HEK293 (cell line): ENCODE data around the gene WDR86.

Experiments used
- CTCF ChIA-PET: fragments of 350-600 bp; formaldehyde crosslinking; extraction: SDS; loops from one replicate; lab custom pipeline; 2021; ENCODE audit warnings: antibody characterized with exemption; lab: Yijun Ruan, JAX
- POLR2A ChIA-PET: fragments of 300-600 bp; formaldehyde crosslinking; extraction: SDS; loops from one replicate; lab custom pipeline; 2020; ENCODE audit warnings: antibody characterized with exemption, inconsistent platforms; lab: Yijun Ruan, JAX
- H3K27ac ChIP-seq: fragments of 200-500 bp; sonication (Bioruptor generic); 2 replicates; pipeline ENCODE4 v1.5.1; 2014; ENCODE audit warnings: low read depth, low read length, control low read depth, inconsistent platforms; ENCODE audit errors: extremely low read depth
- H3K36me3 ChIP-seq, 2 experiments: fragments of 200-500 bp in 1 of 2; sonication (Bioruptor generic) in 1 of 2; 1 replicate in 1 of 2; 2 replicates in 1 of 2; pipeline ENCODE4 v1.5.1; 2014 to 2017; ENCODE audit warnings: inconsistent platforms in 2 of 2, low read length in 2 of 2; ENCODE audit not compliant: control insufficient read depth in 2 of 2, insufficient read depth in 1 of 2
- H3K4me1 ChIP-seq: fragments of 200-500 bp; sonication (Bioruptor generic); 2 replicates; pipeline ENCODE4 v1.5.1; 2014; ENCODE audit warnings: mild to moderate bottlenecking, low read length, inconsistent platforms; ENCODE audit not compliant: control insufficient read depth, insufficient read depth
- H3K4me3 ChIP-seq: 2 replicates; pipeline ENCODE4 v1.5.1; 2011; ENCODE audit warnings: low read depth, mild to moderate bottlenecking, control low read depth, low read length, moderate library complexity
- H3K9me3 ChIP-seq: fragments of 200-500 bp; sonication (Bioruptor generic); 2 replicates; pipeline ENCODE4 v1.5.1; 2014; ENCODE audit warnings: low read depth, low read length, inconsistent platforms; ENCODE audit not compliant: control insufficient read depth, insufficient read depth
- BCL11B ChIP-seq: fragments of 450-650 bp; formaldehyde crosslinking; IDR thresholded peaks from 2 replicates; pipeline ENCODE4 v1.5.1; 2016; ENCODE audit warnings: low read depth, missing biosample characterization, missing genetic modification characterization
- CTCF ChIP-seq: fragments of 450-650 bp; formaldehyde crosslinking; IDR thresholded peaks from 2 replicates; pipeline ENCODE4 v1.5.1; 2016; ENCODE audit warnings: missing biosample characterization, missing genetic modification characterization
- EGR2 ChIP-seq: fragments of 450-650 bp; formaldehyde crosslinking; IDR thresholded peaks from 2 replicates; pipeline ENCODE4 v1.5.1; 2016; ENCODE audit warnings: low read depth, missing biosample characterization, missing genetic modification characterization
- GLI4 ChIP-seq: fragments of 450-650 bp; formaldehyde crosslinking; IDR thresholded peaks from 2 replicates; pipeline ENCODE4 v1.5.1; 2016; ENCODE audit warnings: missing biosample characterization, missing genetic modification characterization
- HOXA7 ChIP-seq: sonication (generic); formaldehyde crosslinking; IDR thresholded peaks from 2 replicates; pipeline ENCODE4 v1.8.1; 2022; ENCODE audit warnings: missing genetic modification reagents, borderline replicate concordance
- KLF9 ChIP-seq: fragments of 450-650 bp; formaldehyde crosslinking; IDR thresholded peaks from 2 replicates; pipeline ENCODE4 v1.5.1; 2016; ENCODE audit warnings: missing biosample characterization, missing genetic modification characterization, low read depth
- SP7 ChIP-seq: fragments of 450-650 bp; formaldehyde crosslinking; IDR thresholded peaks from 2 replicates; pipeline ENCODE4 v1.5.1; 2016; ENCODE audit warnings: missing biosample characterization, missing genetic modification characterization
- YY2 ChIP-seq: fragments of 450-650 bp; formaldehyde crosslinking; IDR thresholded peaks from 2 replicates; pipeline ENCODE4 v1.5.1; 2016; ENCODE audit warnings: missing biosample characterization, missing genetic modification characterization
- ZBTB48 ChIP-seq: fragments of 450-650 bp; formaldehyde crosslinking; IDR thresholded peaks from 2 replicates; pipeline ENCODE4 v1.5.1; 2016; ENCODE audit warnings: missing biosample characterization, missing genetic modification characterization
- ZBTB6 ChIP-seq: fragments of 450-650 bp; formaldehyde crosslinking; IDR thresholded peaks from 2 replicates; pipeline ENCODE4 v1.5.1; 2017; ENCODE audit warnings: missing biosample characterization, missing genetic modification characterization
- ZBTB7A ChIP-seq: fragments of 450-650 bp; formaldehyde crosslinking; IDR thresholded peaks from 2 replicates; pipeline ENCODE4 v1.5.1; 2016; ENCODE audit warnings: low read depth, missing biosample characterization, missing genetic modification characterization
- ZFP37 ChIP-seq: fragments of 450-650 bp; formaldehyde crosslinking; IDR thresholded peaks from 2 replicates; pipeline ENCODE4 v1.5.1; 2016; ENCODE audit warnings: missing biosample characterization, missing genetic modification characterization
- ZNF10 ChIP-seq: fragments of 450-650 bp; formaldehyde crosslinking; IDR thresholded peaks from 2 replicates; pipeline ENCODE4 v1.5.1; 2017; ENCODE audit warnings: missing biosample characterization, missing genetic modification characterization
- ZNF132 ChIP-seq: fragments of 450-650 bp; formaldehyde crosslinking; IDR thresholded peaks from 2 replicates; pipeline ENCODE4 v1.5.1; 2017; ENCODE audit warnings: missing biosample characterization, missing genetic modification characterization, borderline replicate concordance
- ZNF19 ChIP-seq: fragments of 450-650 bp; formaldehyde crosslinking; IDR thresholded peaks from 2 replicates; pipeline ENCODE4; 2016; ENCODE audit warnings: missing biosample characterization, missing genetic modification characterization, low read depth
- ZNF302 ChIP-seq: fragments of 450-650 bp; formaldehyde crosslinking; IDR thresholded peaks from 2 replicates; pipeline ENCODE4 v1.5.1; 2016; ENCODE audit warnings: missing biosample characterization, missing genetic modification characterization, low read depth
- ZNF350 ChIP-seq: fragments of 450-650 bp; formaldehyde crosslinking; IDR thresholded peaks from 2 replicates; pipeline ENCODE4 v1.5.0; 2017; ENCODE audit warnings: missing biosample characterization, mild to moderate bottlenecking, missing genetic modification characterization
- ZNF354C ChIP-seq: fragments of 450-650 bp; formaldehyde crosslinking; IDR thresholded peaks from 2 replicates; pipeline ENCODE4 v1.5.1; 2016; ENCODE audit warnings: missing biosample characterization, missing genetic modification characterization, low read depth, borderline replicate concordance
- ZNF366 ChIP-seq: fragments of 450-650 bp; formaldehyde crosslinking; conservative IDR thresholded peaks from 2 replicates; pipeline ENCODE4 v1.5.1; 2016; ENCODE audit warnings: missing biosample characterization, missing genetic modification characterization
- ZNF433 ChIP-seq: fragments of 450-650 bp; formaldehyde crosslinking; IDR thresholded peaks from 2 replicates; pipeline ENCODE4 v1.5.1; 2016; ENCODE audit warnings: missing biosample characterization, missing genetic modification characterization, low read depth
- ZNF48 ChIP-seq: fragments of 450-650 bp; formaldehyde crosslinking; IDR thresholded peaks from 2 replicates; pipeline ENCODE4 v1.5.1; 2016; ENCODE audit warnings: missing biosample characterization, missing genetic modification characterization
- ZNF654 ChIP-seq: fragments of 450-650 bp; formaldehyde crosslinking; IDR thresholded peaks from 2 replicates; pipeline ENCODE4 v1.5.1; 2016; ENCODE audit warnings: low read depth, missing biosample characterization, missing genetic modification characterization
- ZNF664 ChIP-seq: fragments of 450-650 bp; formaldehyde crosslinking; IDR thresholded peaks from 2 replicates; pipeline ENCODE4 v1.5.1; 2016; ENCODE audit warnings: missing biosample characterization, missing genetic modification characterization
- ZNF776 ChIP-seq: fragments of 450-650 bp; formaldehyde crosslinking; IDR thresholded peaks from 2 replicates; pipeline ENCODE4 v1.5.0; 2017; ENCODE audit warnings: missing biosample characterization, missing genetic modification characterization, borderline replicate concordance
- ZNF785 ChIP-seq: fragments of 450-650 bp; formaldehyde crosslinking; IDR thresholded peaks from 2 replicates; pipeline ENCODE4 v1.5.1; 2016; ENCODE audit warnings: missing biosample characterization, missing genetic modification characterization
- ZNF830 ChIP-seq: fragments of 450-650 bp; IDR thresholded peaks from 2 replicates; pipeline ENCODE4 v1.5.0; 2018; ENCODE audit warnings: missing biosample characterization, missing genetic modification characterization, low read depth, mild to moderate bottlenecking, moderate library complexity
- ZSCAN5A ChIP-seq: fragments of 450-650 bp; formaldehyde crosslinking; IDR thresholded peaks from 2 replicates; pipeline ENCODE4 v1.5.1; 2016; ENCODE audit warnings: missing biosample characterization, missing genetic modification characterization
- ZXDB ChIP-seq: fragments of 450-650 bp; formaldehyde crosslinking; IDR thresholded peaks from 2 replicates; pipeline ENCODE4 v1.5.1; 2016; ENCODE audit warnings: missing biosample characterization, missing genetic modification characterization

Gene WDR86

GRCh38 chr7:151447901-151448260, 38.0 kb upstream of the WDR86 start:
- Histone ChIP-seq H3K27ac (no peak overlapping the region), H3K9me3 (no peaks in the 10 kb centered on the region), H3K4me1 (no peaks in the 10 kb centered on the region), H3K36me3 (no peaks in the 10 kb centered on the region), H3K4me3 (no peak overlapping the region)
- ChIA-PET CTCF (interaction anchor here (1.0 to 2.3 kb wide), 2 partner anchors 33 to 79 kb away, joined by 4 to 7 read pairs; no protein-coding TSS in a partner anchor), POLR2A (no interaction called here)
- TF ChIP-seq ZNF776 (tag by site-specific recombination) (no peak), ZBTB7A (tag by site-specific recombination) (no peak), ZNF132 (tag by site-specific recombination) (no peak), ZNF785 (no peak), ZXDB (tag by site-specific recombination) (no peak), ZNF664 (no peak), ZNF433 (tag by site-specific recombination) (no peak), ZNF10 (tag by site-specific recombination) (no peak), ZBTB48 (tag by site-specific recombination) (no peak), ZNF830 (tag by site-specific recombination) (no peak), ZNF19 (tag by site-specific recombination) (no peak), EGR2 (tag by site-specific recombination) (no peak), ZBTB6 (tag by site-specific recombination) (no peak), ZNF366 (tag by site-specific recombination) (no peak), ZFP37 (tag by site-specific recombination) (no peak), KLF9 (tag by site-specific recombination) (no peak), ZSCAN5A (tag by site-specific recombination) (no peak), ZNF48 (no peak), ZNF354C (tag by site-specific recombination) (no peak), HOXA7 (no peak)

GRCh38 chr7:151447312-151447711, 37.5 kb upstream of the WDR86 start:
- POLR2A ChIA-PET, result no interaction called here

More at GRCh38 chr7:151447312-151447711, 37.5 kb upstream of the WDR86 start:
- Histone ChIP-seq H3K27ac (no peak overlapping the region), H3K4me1 (no peaks in the 10 kb centered on the region), H3K9me3 (no peaks in the 10 kb centered on the region), H3K4me3 (no peak overlapping the region), H3K36me3 (no peaks in the 10 kb centered on the region)
- TF ChIP-seq ZNF350 (no peak), CTCF (no peak), GLI4 (tag by site-specific recombination) (no peak), ZNF302 (no peak), SP7 (tag by site-specific recombination) (no peak), EGR2 (tag by site-specific recombination) (no peak), ZNF654 (tag by site-specific recombination) (no peak), BCL11B (tag by site-specific recombination) (no peak), YY2 (tag by site-specific recombination) (no peak)
- CTCF ChIA-PET, result no interaction called here
